Ascending aorta (tissue), 2 donors: ENCODE results near the gene GAST. TPM values are rescaled to one million over a fixed set of nuclear protein-coding genes. Genes with fewer than 3 reads are reported as not detected.
A peak's percentile ranks its signal among the peaks of the same experiment; 100 is the strongest.

ENCODE experiments used
- DNase-seq, 2 donors: peaks; one replicate each; pipeline ENCODE4 v3.0.0-alpha.2; 2019; ENCODE audit warnings: low spot score in 2 of 2
- H3K27ac ChIP-seq, 2 donors: fragments of 200-600 bp; sonication (generic); one replicate each; pipeline ENCODE4 v1.5.1; 2016 to 2017; ENCODE audit warnings: mild to moderate bottlenecking in 1 of 2
- H3K27me3 ChIP-seq: fragments of 200-600 bp; sonication (generic); one replicate; pipeline ENCODE4 v1.5.1; 2017
- H3K36me3 ChIP-seq, 2 donors: fragments of 200-600 bp; sonication (generic); one replicate each; pipeline ENCODE4 v1.5.1; 2016
- H3K4me1 ChIP-seq, 2 donors: fragments of 200-600 bp; sonication (generic); one replicate each; pipeline ENCODE4 v1.5.1; 2016 to 2017; ENCODE audit warnings: mild to moderate bottlenecking in 1 of 2
- H3K4me3 ChIP-seq, 2 donors: fragments of 200-600 bp; sonication (generic); one replicate each; pipeline ENCODE4 v1.5.1; 2016 to 2017; ENCODE audit warnings: mild to moderate bottlenecking in 1 of 2
- H3K9me3 ChIP-seq, 2 donors: fragments of 200-600 bp; sonication (generic); one replicate each; pipeline ENCODE4 v1.5.1; 2016
- intact Hi-C: fragments of 100-400 bp; cut with DNase I; formaldehyde crosslinking; loops from one replicate; pipeline ENCODE4 v1.15.1; 2023
- total RNA-seq: library from RNA; depleted of rRNA; stranded (reverse); fragments of >200 nt; gene quantifications from one replicate; pipeline ENCODE4 v1.1.0, GENCODE V29; 2016
- TF ChIP-seq, protein P1 (sequence below), 3 experiments: fragments of 200-600 bp in 2 of 3; fragments of 450-650 bp in 1 of 3; sonication (generic) in 2 of 3; IDR thresholded peaks; one replicate each; pipeline ENCODE4 v1.5.1; 2016 to 2019; ENCODE audit warnings: antibody characterized with exemption in 3 of 3, mild to moderate bottlenecking in 1 of 3, moderate library complexity in 1 of 3

The GAST gene
- total RNA-seq, 1 donor from 2014 or later: not detected

DNA sequence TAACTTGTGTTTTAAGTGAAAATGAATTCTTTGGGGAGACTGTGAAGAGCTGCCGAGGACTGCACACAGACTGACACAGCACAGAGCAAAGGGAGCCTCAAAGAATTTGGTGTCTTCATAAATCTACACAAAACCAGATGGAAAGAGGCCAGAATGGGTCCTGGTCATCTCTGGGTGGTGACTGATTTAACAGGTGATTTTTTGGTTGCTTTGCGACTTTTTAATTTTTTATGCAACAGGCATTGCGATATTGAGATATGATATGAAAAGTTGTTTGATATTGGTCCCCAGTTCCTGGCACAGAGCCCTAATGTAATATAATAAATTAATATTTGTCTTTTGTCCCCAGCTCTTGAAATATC is 36.1 kb upstream of the GAST start:
- H3K4me1 ChIP-seq: no peaks in the 10 kb centered on the region
- no peaks in the 10 kb centered on the region for H3K9me3 ChIP-seq
- H3K27me3 ChIP-seq: no peaks in the 10 kb centered on the region
- intact Hi-C loops: no loop called here
- no peak overlapping the region for H3K4me3 ChIP-seq
- H3K36me3 ChIP-seq: no peaks in the 10 kb centered on the region
- TF ChIP-seq, protein P1, sequence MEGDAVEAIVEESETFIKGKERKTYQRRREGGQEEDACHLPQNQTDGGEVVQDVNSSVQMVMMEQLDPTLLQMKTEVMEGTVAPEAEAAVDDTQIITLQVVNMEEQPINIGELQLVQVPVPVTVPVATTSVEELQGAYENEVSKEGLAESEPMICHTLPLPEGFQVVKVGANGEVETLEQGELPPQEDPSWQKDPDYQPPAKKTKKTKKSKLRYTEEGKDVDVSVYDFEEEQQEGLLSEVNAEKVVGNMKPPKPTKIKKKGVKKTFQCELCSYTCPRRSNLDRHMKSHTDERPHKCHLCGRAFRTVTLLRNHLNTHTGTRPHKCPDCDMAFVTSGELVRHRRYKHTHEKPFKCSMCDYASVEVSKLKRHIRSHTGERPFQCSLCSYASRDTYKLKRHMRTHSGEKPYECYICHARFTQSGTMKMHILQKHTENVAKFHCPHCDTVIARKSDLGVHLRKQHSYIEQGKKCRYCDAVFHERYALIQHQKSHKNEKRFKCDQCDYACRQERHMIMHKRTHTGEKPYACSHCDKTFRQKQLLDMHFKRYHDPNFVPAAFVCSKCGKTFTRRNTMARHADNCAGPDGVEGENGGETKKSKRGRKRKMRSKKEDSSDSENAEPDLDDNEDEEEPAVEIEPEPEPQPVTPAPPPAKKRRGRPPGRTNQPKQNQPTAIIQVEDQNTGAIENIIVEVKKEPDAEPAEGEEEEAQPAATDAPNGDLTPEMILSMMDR (IDR thresholded peaks at IDR 0.05): no peak
- DNase-seq: no peak
- H3K27ac ChIP-seq: no peak overlapping the region

DNA sequence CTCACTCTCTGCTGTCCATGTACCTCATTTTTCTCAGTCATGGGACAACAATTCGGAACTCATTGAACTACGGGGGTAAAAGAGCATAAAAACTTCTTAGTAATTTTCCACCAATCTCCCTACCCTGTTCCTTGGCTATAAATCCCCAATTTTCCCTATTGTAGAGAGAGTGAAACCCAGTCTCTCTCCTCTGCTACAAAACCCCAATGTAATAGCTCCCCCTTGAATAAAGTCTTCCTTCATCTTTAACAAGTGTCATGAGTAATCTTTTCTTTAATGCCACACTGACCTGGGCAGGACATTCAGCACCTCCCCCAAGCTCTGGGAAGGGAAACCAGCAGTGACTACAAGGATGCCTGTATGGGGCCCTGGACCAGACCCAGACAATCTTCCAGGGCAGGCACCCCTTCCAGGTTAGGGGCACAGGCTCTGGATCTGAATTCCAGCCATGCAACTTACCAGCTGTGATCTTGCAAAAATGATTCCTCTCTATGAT is 33.7 kb upstream of the GAST start:
- TF ChIP-seq, protein P1 (IDR thresholded peaks at IDR 0.05): no peak
- intact Hi-C loops: no loop called here
- H3K36me3 ChIP-seq: no peaks in the 10 kb centered on the region
- peak overlapping the region; percentile 34 to 51 for H3K27ac ChIP-seq
- H3K4me3 ChIP-seq: no peak overlapping the region
- H3K4me1 ChIP-seq: no peaks in the 10 kb centered on the region
- DNase-seq: no peak
- H3K9me3 ChIP-seq: no peaks in the 10 kb centered on the region
- no peaks in the 10 kb centered on the region for H3K27me3 ChIP-seq

DNA sequence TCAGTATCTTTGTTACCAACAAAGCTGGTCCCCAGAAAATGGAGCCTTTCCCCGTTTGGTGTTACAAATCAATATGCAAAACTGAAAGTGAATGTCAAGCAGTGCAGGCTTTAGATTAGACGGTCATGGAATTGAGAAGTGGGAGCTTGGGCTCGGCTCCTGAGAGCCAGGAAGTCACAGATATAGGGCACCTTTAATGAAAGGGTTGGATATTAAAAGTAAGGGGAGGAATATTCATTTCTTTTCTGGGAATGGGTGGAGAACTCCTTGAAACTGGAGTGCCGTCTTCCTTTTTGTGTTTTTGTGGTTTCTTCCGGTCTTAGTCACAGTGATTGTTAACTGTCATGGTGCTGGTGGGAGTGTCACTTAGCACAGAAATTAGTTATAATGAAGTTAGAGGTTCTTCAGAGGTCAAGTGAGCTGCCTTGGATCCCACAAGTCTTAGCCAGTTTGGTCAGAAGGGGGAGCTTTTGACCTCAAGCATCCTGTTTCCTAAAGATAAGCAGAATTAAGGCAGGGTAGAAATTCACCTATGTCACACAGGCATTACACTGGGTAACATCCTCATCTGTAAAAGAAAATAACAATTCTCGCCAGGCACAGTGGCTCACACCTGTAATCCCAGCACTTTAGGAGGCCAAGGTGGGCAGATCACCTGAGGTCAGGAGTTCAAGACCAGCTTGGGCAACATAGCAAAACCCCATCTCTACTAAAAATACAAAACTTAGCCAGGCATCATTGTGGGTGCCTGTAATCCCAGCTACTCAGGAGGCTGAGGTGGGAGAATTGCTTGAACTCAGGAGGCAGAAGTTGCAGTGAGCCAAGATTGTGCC is 33.0 kb upstream of the GAST start:
- TF ChIP-seq, protein P1 (IDR thresholded peaks at IDR 0.05): no peak
- Histone ChIP-seq H3K27ac (peak overlapping the region; percentile 34 to 51), H3K9me3 (no peaks in the 10 kb centered on the region), H3K36me3 (no peaks in the 10 kb centered on the region), H3K4me3 (no peak overlapping the region), H3K4me1 (no peaks in the 10 kb centered on the region), H3K27me3 (no peaks in the 10 kb centered on the region)
- intact Hi-C loops: no loop called here
- DNase-seq: no peak

DNA sequence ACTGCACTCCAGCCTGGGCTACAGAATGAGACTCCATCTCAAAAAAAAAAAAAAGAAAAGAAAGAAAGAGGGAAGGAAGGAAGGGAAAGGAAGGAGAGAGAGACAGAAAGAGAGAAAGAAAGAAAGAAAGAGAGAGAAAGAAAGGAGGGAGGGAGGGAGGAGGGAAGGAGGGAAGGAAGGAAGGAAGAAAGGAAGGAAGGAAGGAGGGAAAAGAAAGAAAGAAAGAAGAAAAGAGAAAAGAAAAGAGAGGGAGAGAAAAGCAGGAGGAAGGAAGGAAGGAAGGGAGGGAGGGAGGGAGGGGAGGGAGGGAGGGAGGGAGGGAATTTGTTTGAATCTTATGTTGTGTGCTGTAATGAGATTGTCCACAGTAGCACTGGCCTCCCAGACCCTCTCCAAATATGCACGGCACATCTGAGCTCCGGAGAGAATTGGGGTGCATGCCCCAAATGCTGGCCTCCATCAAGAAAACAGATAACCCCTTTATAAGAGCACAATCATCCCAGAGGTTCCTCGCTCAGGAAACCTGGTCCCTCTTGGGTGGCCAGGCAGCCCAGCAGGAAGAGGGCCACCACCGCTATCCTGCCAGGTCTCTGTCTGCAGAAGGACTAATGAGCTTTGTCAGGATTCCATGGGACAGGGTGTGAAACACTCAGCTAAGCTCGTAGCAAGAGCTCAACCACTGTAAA is 32.2 kb upstream of the GAST start:
- no peak for DNase-seq
- no peaks in the 10 kb centered on the region for H3K4me1 ChIP-seq
- intact Hi-C loops: no loop called here
- H3K27me3 ChIP-seq: no peaks in the 10 kb centered on the region
- H3K27ac ChIP-seq: no peak overlapping the region
- H3K9me3 ChIP-seq: no peaks in the 10 kb centered on the region
- TF ChIP-seq, protein P1 (IDR thresholded peaks at IDR 0.05): no peak
- H3K4me3 ChIP-seq: no peak overlapping the region
- no peaks in the 10 kb centered on the region for H3K36me3 ChIP-seq

DNA sequence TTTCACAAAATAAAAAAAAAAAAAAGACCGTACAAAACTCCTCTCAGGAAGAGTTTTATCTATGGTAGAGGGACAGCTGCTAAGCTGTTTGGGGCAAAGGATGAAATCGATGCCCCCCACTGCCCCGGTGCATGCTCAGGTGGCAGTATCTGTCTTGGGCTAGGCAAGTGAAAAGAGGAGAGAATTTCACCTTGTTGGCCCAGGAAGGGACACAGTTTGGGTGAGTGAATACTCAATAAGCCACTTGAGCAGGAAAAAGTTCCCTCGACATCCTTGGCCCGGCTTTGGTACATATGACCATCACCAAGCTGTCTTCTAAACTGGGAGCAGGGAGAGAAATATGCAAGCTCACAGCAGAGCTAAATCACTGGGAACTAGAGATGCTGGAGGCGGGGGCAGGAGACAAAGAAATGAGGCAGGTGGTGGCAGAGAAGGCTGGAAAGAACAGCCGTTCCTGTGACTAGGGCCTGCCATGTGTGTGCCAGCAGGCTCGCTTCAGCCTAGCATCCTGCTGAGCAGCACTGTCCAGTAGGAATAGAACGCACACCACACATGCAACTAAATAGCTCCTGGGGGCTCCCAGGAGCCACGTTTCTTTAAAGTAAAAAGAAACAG is 31.6 kb upstream of the GAST start:
- Histone ChIP-seq H3K4me1 (no peaks in the 10 kb centered on the region), H3K27me3 (no peaks in the 10 kb centered on the region), H3K36me3 (no peaks in the 10 kb centered on the region), H3K27ac (no peak overlapping the region), H3K9me3 (no peaks in the 10 kb centered on the region), H3K4me3 (no peak overlapping the region)
- intact Hi-C loops: no loop called here
- no peak for DNase-seq
- TF ChIP-seq, protein P1 (IDR thresholded peaks at IDR 0.05): no peak
